GM20000 (cell line): ENCODE results near the gene ROR1.

Experiments
- DNase-seq: peaks from one replicate; pipeline ENCODE4 v3.0.0; 2012; ENCODE audit warnings: low spot score
- TF ChIP-seq, protein P1 (sequence below): IDR thresholded peaks from 2 replicates; pipeline ENCODE4 v1.5.1; 2012; ENCODE audit warnings: mild to moderate bottlenecking, control low read depth; ENCODE audit errors: extremely low read depth, missing control alignments

ROR1 gene

GRCh38 chr1:63799307-63799706 is 25.5 kb downstream of the ROR1 start:
- no peak for DNase-seq
- TF ChIP-seq, protein P1, sequence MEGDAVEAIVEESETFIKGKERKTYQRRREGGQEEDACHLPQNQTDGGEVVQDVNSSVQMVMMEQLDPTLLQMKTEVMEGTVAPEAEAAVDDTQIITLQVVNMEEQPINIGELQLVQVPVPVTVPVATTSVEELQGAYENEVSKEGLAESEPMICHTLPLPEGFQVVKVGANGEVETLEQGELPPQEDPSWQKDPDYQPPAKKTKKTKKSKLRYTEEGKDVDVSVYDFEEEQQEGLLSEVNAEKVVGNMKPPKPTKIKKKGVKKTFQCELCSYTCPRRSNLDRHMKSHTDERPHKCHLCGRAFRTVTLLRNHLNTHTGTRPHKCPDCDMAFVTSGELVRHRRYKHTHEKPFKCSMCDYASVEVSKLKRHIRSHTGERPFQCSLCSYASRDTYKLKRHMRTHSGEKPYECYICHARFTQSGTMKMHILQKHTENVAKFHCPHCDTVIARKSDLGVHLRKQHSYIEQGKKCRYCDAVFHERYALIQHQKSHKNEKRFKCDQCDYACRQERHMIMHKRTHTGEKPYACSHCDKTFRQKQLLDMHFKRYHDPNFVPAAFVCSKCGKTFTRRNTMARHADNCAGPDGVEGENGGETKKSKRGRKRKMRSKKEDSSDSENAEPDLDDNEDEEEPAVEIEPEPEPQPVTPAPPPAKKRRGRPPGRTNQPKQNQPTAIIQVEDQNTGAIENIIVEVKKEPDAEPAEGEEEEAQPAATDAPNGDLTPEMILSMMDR: no peak

GRCh38 chr1:63799820-63800219 is 26.0 kb downstream of the ROR1 start:
- no peak for DNase-seq
- TF ChIP-seq, protein P1: no peak

DNA sequence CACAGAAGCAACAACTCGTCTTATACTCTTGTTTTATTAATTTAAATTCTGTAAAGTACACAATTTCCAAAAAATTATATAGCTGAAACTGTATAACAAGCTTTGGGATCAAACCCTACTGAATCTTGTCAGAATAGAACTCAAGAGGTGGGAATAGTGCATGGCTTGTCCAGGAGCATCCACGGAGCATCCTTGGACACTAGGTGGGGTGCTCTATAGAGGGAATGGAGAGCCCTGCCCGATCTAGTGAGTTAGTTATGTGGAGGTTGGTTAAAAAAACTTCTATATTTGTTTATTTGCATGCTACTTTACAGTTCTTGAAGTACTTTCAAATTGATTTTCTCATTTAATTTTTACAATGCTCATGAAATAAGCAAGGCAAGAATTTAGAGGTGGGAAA is 28.3 kb downstream of the ROR1 start:
- DNase-seq: no peak
- TF ChIP-seq, protein P1: no peak

- DNase-seq: no peak
- TF ChIP-seq, protein P1: no peak
Measured at GRCh38 chr1:63804829-63805484, 31.1 kb downstream of the ROR1 start.

DNA sequence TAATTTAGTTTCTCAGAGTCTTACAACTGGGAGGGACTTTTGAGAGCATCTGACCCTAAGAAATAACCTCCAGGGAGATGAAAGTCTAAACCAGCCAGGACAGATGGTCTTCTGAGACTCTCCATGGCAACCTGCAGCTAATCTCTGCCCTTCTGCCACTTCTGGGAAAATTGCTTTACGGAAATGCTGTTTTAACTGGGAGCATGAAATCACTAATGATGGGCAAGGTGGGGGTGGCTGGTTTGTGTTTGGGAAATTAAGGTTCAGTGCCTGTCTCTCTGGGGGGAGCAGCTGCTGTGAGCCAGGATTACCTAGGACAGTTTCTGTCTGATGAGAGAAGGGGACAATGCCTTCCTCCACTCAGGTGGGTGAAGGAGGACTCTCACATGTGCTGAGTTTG is 33.2 kb downstream of the ROR1 start:
- no peak for DNase-seq
- TF ChIP-seq, protein P1: no peak

GRCh38 chr1:63810936-63811469 is 37.2 kb downstream of the ROR1 start:
- TF ChIP-seq, protein P1: no peak
- DNase-seq: no peak

- no peak for DNase-seq
- TF ChIP-seq, protein P1: no peak
Measured at GRCh38 chr1:63812071-63812700, 38.4 kb downstream of the ROR1 start.
